ENCODE results near the gene SULT2B1. TPM values are rescaled to one million over a fixed set of nuclear protein-coding genes. Genes with fewer than 3 reads are reported as not detected.

The SULT2B1 gene
- total and polyA plus RNA-seq, 2 of the 4 experiments (the other 2 are of a cell fraction), result 0.09 TPM; not detected in 1

DNA sequence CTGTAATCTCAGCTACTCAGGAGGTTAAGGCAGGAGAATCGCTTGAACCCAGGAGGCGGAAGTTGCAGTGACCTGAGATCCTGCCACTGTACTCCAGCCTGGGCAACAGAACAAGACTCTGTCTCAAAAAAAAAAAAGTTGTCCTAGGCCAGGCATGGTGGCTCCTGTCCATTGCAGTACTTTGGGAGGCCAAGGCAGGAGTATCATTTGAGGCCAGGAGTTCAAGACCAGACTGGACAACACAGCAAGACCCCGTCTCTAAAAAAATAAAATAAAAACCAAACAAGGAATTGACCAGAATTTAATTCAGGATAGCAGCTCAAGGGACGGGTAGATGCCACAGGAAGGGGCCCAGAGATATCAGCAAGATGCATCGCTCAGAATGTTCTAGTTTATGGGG lies 4.9 kb downstream of the SULT2B1 start:
- dilution Hi-C loops (cut with HindIII; ENCODE audit: low sequenced_read_pairs, unreplicated experiment), result no loop called here
- Histone ChIP-seq H3K36me3 (ENCODE audit: control insufficient read depth, insufficient read depth, low read length) (no peaks in the 10 kb centered on the region), H3K9me1 (ENCODE audit: insufficient read depth, low read length) (no peaks in the 10 kb centered on the region), H4K8ac (ENCODE audit: low read depth in 2 of 2, low read length in 2 of 2) (no peak overlapping the region), H3K18ac (ENCODE audit: low read depth, low read length) (no peak overlapping the region), H3K4me2 (ENCODE audit: low read depth, low read length) (no peak overlapping the region), H4K20me1 (ENCODE audit: insufficient read depth, low read length) (no peaks in the 10 kb centered on the region), H3K4me1 (ENCODE audit: control insufficient read depth, insufficient read depth, low read length) (peaks cover 8% of the 10 kb centered on the region), H2BK5ac (ENCODE audit: low read depth, low read length, poor library complexity, severe bottlenecking) (no peak overlapping the region), H4K91ac (ENCODE audit: insufficient read depth, low read depth, low read length) (no peak overlapping the region), H2BK120ac (ENCODE audit: low read depth, low read length) (no peak overlapping the region), H3K4ac (ENCODE audit: low read depth, low read length) (no peak overlapping the region), H3K79me1 (ENCODE audit: low read depth in 1 of 2, low read length in 2 of 2) (no peaks in the 10 kb centered on the region), H3K4me3 (ENCODE audit: insufficient read depth, low read depth, low read length) (no peak overlapping the region), H3K23ac (ENCODE audit: low read depth, low read length) (no peak overlapping the region), H2AK9ac (replicated peaks; ENCODE audit: low read depth, low read length, poor library complexity) (no peak overlapping the region), H3K27me3 (ENCODE audit: control insufficient read depth, insufficient read depth, low read length) (no peaks in the 10 kb centered on the region), H2AK5ac (ENCODE audit: low read depth, low read length) (no peak overlapping the region), H3K9ac (ENCODE audit: low read depth, low read length) (no peak overlapping the region), H2BK15ac (ENCODE audit: low read depth, low read length) (no peak overlapping the region), H3K9me3 (ENCODE audit: control insufficient read depth, insufficient read depth, low read length) (no peaks in the 10 kb centered on the region), H2BK20ac (ENCODE audit: low read depth, low read length) (no peak overlapping the region), H3K56ac (ENCODE audit: extremely low read depth, insufficient read depth, low read length) (no peak overlapping the region), H3K27ac (ENCODE audit: insufficient read depth, low read length) (no peak overlapping the region), H3K14ac (replicated peaks; ENCODE audit: low read depth, low read length) (no peak overlapping the region), H4K5ac (ENCODE audit: low read depth, low read length) (no peak overlapping the region), H2AFZ (replicated peaks; ENCODE audit: low read length, poor library complexity) (no peak overlapping the region)
- in situ Hi-C loops (cut with MboI; ENCODE audit: low sequenced_read_pairs), result no loop called here
- ChIA-PET POLR2A (ENCODE audit: unreplicated experiment) (no interaction called here), CTCF (no interaction called here)
- ATAC-seq (ENCODE audit: low read depth), result no peak
- intact Hi-C loops (cut with micrococcal nuclease), result no loop called here
- no TSS peak for BruUV-seq (replicated peaks)
- WGBS, 2 experiments (ENCODE audit: extremely low coverage in 2 of 2, insufficient read length in 1 of 2), result 97% methylated on average over 3 of the region's 5 CpGs; no CpG with 5 or more reads in 1 of the 2 experiments
- no peak for DNase-seq
- TF ChIP-seq MAZ (IDR thresholded peaks at IDR 0.05; ENCODE audit: borderline replicate concordance, low read depth, low read length) (no peak), RFX5 (IDR thresholded peaks at IDR 0.05; ENCODE audit: low read depth, low read length) (no peak), CEBPB (IDR thresholded peaks at IDR 0.05; ENCODE audit: low read depth, low read length) (no peak), MAFK (IDR thresholded peaks at IDR 0.05; ENCODE audit: low read depth, low read length) (no peak)
